Measurements from ENCODE around the gene OTUB1. TPM values are rescaled to one million over a fixed set of nuclear protein-coding genes. Genes with fewer than 3 reads are reported as not detected.

Gene OTUB1
- total RNA-seq, 1 experiment from 2014 or later, result 56.0 TPM

GRCh38 chr11:64004590-64004984, 18.3 kb downstream of the OTUB1 start:
- POLR2A ChIA-PET, result no interaction called here
- intact Hi-C loops (cut with micrococcal nuclease), result no loop called here
- Mint-ChIP-seq H3K9me3 (ENCODE audit: unreplicated experiment) (no peaks in the 10 kb centered on the region), H3K4me1 (ENCODE audit: insufficient read depth, unreplicated experiment) (peaks cover 7% of the 10 kb centered on the region), H3K27ac (ENCODE audit: low read depth, unreplicated experiment) (no peak overlapping the region), H3K4me3 (ENCODE audit: unreplicated experiment) (no peak overlapping the region), H3K36me3 (ENCODE audit: insufficient read depth, unreplicated experiment) (peaks cover 6% of the 10 kb centered on the region), H3K27me3 (ENCODE audit: insufficient read depth, unreplicated experiment) (no peaks in the 10 kb centered on the region)
- CTCF ChIA-PET, result interaction anchor here (1.1 kb wide), 1 partner anchor 150 kb away, joined by 4 read pairs; no protein-coding TSS in a partner anchor
- no peak for TF ChIP-seq CTCF (IDR thresholded peaks at IDR 0.05; ENCODE audit: unreplicated experiment)
- DNase-seq (ENCODE audit: unreplicated experiment), result no peak
- no TSS peak for BruUV-seq (replicated peaks)

GRCh38 chr11:64005691-64006090, 19.5 kb downstream of the OTUB1 start:
- POLR2A ChIA-PET, result interaction anchor here (0.9 to 2.0 kb wide), 3 partner anchors 10 to 20 kb away, joined by 3 to 11 read pairs (median 3); no protein-coding TSS in a partner anchor

GRCh38 chr11:64006398-64006797, 20.2 kb downstream of the OTUB1 start:
- Mint-ChIP-seq H3K27ac (ENCODE audit: low read depth, unreplicated experiment) (no peak overlapping the region), H3K36me3 (ENCODE audit: insufficient read depth, unreplicated experiment) (peaks cover 6% of the 10 kb centered on the region), H3K9me3 (ENCODE audit: unreplicated experiment) (no peaks in the 10 kb centered on the region), H3K27me3 (ENCODE audit: insufficient read depth, unreplicated experiment) (no peaks in the 10 kb centered on the region), H3K4me3 (ENCODE audit: unreplicated experiment) (no peak overlapping the region), H3K4me1 (ENCODE audit: insufficient read depth, unreplicated experiment) (peaks cover 7% of the 10 kb centered on the region)
- ChIA-PET CTCF (no interaction called here), POLR2A (interaction anchor here (0.9 to 2.0 kb wide), 4 partner anchors 10 to 21 kb away, joined by 3 to 11 read pairs (median 6); no protein-coding TSS in a partner anchor)
- DNase-seq (ENCODE audit: unreplicated experiment), result no peak
- TF ChIP-seq CTCF (IDR thresholded peaks at IDR 0.05; ENCODE audit: unreplicated experiment), result no peak
- BruUV-seq (replicated peaks), result no TSS peak
- intact Hi-C loops (cut with micrococcal nuclease), result no loop called here

More at GRCh38 chr11:64005691-64006090, 19.5 kb downstream of the OTUB1 start:
- no peaks in the 10 kb centered on the region for H3K27me3 Mint-ChIP-seq (ENCODE audit: insufficient read depth, unreplicated experiment)
- BruUV-seq (replicated peaks), result no TSS peak
- no peak for DNase-seq (ENCODE audit: unreplicated experiment)
- intact Hi-C loops (cut with micrococcal nuclease), result no loop called here
- H3K4me3 Mint-ChIP-seq (ENCODE audit: unreplicated experiment), result no peak overlapping the region
- no peaks in the 10 kb centered on the region for H3K9me3 Mint-ChIP-seq (ENCODE audit: unreplicated experiment)
- peaks cover 7% of the 10 kb centered on the region for H3K4me1 Mint-ChIP-seq (ENCODE audit: insufficient read depth, unreplicated experiment)
- no peak for TF ChIP-seq CTCF (IDR thresholded peaks at IDR 0.05; ENCODE audit: unreplicated experiment)
- no peak overlapping the region for H3K27ac Mint-ChIP-seq (ENCODE audit: low read depth, unreplicated experiment)
- H3K36me3 Mint-ChIP-seq (ENCODE audit: insufficient read depth, unreplicated experiment), result peaks cover 6% of the 10 kb centered on the region
- CTCF ChIA-PET, result interaction anchor here (0.6 kb wide), 1 partner anchor 166 kb away, joined by 3 read pairs; no protein-coding TSS in a partner anchor

DNA sequence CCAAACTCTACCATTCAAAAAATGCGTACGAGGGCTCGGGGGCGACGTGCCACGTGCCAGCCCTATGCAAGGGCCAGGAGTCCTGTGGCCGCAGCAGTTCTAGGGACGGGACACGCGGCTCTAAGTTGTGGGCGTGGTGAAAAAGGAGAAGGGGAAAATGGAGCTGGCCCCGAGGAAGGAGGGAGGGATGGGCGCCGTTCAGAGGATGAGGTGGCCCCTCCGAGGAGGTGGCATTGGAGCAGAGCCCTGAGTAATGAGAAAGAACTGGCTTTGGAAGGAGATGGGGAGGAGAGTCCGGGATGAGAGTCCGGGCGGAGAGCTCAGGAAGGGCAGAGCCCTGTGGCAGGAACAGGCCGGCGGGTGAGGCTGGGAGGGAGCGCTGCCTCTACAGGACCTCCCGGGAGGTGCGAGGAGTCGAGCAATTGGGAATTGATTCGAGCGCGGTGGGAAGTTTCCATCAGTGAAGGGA, 21.0 kb downstream of the OTUB1 start:
- Mint-ChIP-seq H3K4me1 (ENCODE audit: insufficient read depth, unreplicated experiment) (peaks cover 7% of the 10 kb centered on the region), H3K27me3 (ENCODE audit: insufficient read depth, unreplicated experiment) (no peaks in the 10 kb centered on the region), H3K9me3 (ENCODE audit: unreplicated experiment) (no peaks in the 10 kb centered on the region), H3K27ac (ENCODE audit: low read depth, unreplicated experiment) (no peak overlapping the region), H3K4me3 (ENCODE audit: unreplicated experiment) (no peak overlapping the region), H3K36me3 (ENCODE audit: insufficient read depth, unreplicated experiment) (peaks cover 6% of the 10 kb centered on the region)
- CTCF ChIA-PET, result interaction anchor here (0.7 to 0.8 kb wide), 2 partner anchors 9 to 132 kb away, joined by 3 read pairs; no protein-coding TSS in a partner anchor
- TF ChIP-seq CTCF (IDR thresholded peaks at IDR 0.05; ENCODE audit: unreplicated experiment), result no peak
- intact Hi-C loops (cut with micrococcal nuclease), result no loop called here
- no peak for DNase-seq (ENCODE audit: unreplicated experiment)
- POLR2A ChIA-PET, result interaction anchor here (1.0 to 2.0 kb wide), 4 partner anchors 9 to 114 kb away, joined by 3 to 11 read pairs (median 6); no protein-coding TSS in a partner anchor
- BruUV-seq (replicated peaks), result no TSS peak
